Osteoblast (primary cell): ENCODE results near the gene MMD. TPM values are rescaled to one million over a fixed set of nuclear protein-coding genes. Genes with fewer than 3 reads are reported as not detected.

Source experiments
- DNase-seq: peaks from one replicate; pipeline ENCODE4 v3.0.0; 2011; ENCODE audit warnings: low spot score, mixed read lengths; ENCODE audit not compliant: insufficient read length; ENCODE audit errors: missing footprints
- H2AFZ ChIP-seq: 2 replicates; pipeline ENCODE4 v1.6.0; 2011; ENCODE audit warnings: mild to moderate bottlenecking, low read length
- H3K27ac ChIP-seq: 2 replicates; pipeline ENCODE4 v1.5.1; 2011; ENCODE audit warnings: mild to moderate bottlenecking, low read depth, low read length, moderate library complexity
- H3K27me3 ChIP-seq: 2 replicates; pipeline ENCODE4 v1.6.0; 2012; ENCODE audit warnings: mild to moderate bottlenecking, control low read depth, inconsistent platforms, low read length, moderate library complexity; ENCODE audit not compliant: insufficient read depth
- H3K36me3 ChIP-seq: 2 replicates; pipeline ENCODE4 v1.5.1; 2011; ENCODE audit warnings: mild to moderate bottlenecking, low read length, control low read depth, moderate library complexity; ENCODE audit not compliant: insufficient read depth
- H3K4me1 ChIP-seq: 2 replicates; pipeline ENCODE4 v1.5.1; 2011; ENCODE audit warnings: mild to moderate bottlenecking, low read length, control low read depth, moderate library complexity; ENCODE audit not compliant: insufficient read depth
- H3K4me2 ChIP-seq: 2 replicates; pipeline ENCODE4 v1.6.0; 2011; ENCODE audit warnings: mild to moderate bottlenecking, low read length; ENCODE audit not compliant: insufficient read depth
- H3K4me3 ChIP-seq: fragments of 200-600 bp; sonication (generic); 3 replicates; pipeline ENCODE4 v1.5.1; 2012; ENCODE audit warnings: mild to moderate bottlenecking, low read length, inconsistent platforms; ENCODE audit not compliant: insufficient read depth
- H3K79me2 ChIP-seq: 2 replicates; pipeline ENCODE4 v1.6.0; 2012; ENCODE audit warnings: mild to moderate bottlenecking, low read length, control low read depth, inconsistent platforms; ENCODE audit not compliant: insufficient read depth
- H3K9me3 ChIP-seq: 2 replicates; pipeline ENCODE4 v1.5.1; 2011; ENCODE audit warnings: low read depth, low read length, control low read depth
- H4K20me1 ChIP-seq: 2 replicates; pipeline ENCODE4 v1.6.0; 2012; ENCODE audit warnings: mild to moderate bottlenecking, low read length, control low read depth; ENCODE audit not compliant: insufficient read depth
- CTCF ChIP-seq: IDR thresholded peaks from 2 replicates; pipeline ENCODE4 v1.5.1; 2011; ENCODE audit warnings: mild to moderate bottlenecking, low read depth, low read length, moderate library complexity; ENCODE audit errors: extremely low read depth
- total RNA-seq: library from RNA; depleted of rRNA; stranded (reverse); fragments of >200 nt; gene quantifications from 2 replicates; pipeline ENCODE4 v1.2.3, GENCODE V29; 2012

The MMD gene
- total RNA-seq, 1 donor, result 6.5 TPM

GRCh38 chr17:55360971-55361370, 60.7 kb downstream of the MMD start:
- H4K20me1 ChIP-seq, result no peaks in the 10 kb centered on the region

GRCh38 chr17:55356434-55357328, 65.0 kb downstream of the MMD start:
- Histone ChIP-seq H3K79me2 (no peaks in the 10 kb centered on the region), H3K27ac (no peak overlapping the region), H3K9me3 (no peaks in the 10 kb centered on the region), H3K4me3 (no peak overlapping the region), H3K4me2 (no peak overlapping the region), H3K27me3 (peaks cover 9% of the 10 kb centered on the region), H3K36me3 (no peaks in the 10 kb centered on the region), H3K4me1 (no peaks in the 10 kb centered on the region), H2AFZ (no peak overlapping the region), H4K20me1 (no peaks in the 10 kb centered on the region)
- DNase-seq, result peak; percentile 88
- peak; percentile 83 for TF ChIP-seq CTCF

More at GRCh38 chr17:55360971-55361370, 60.7 kb downstream of the MMD start:
- Histone ChIP-seq H3K27ac (no peak overlapping the region), H3K9me3 (no peaks in the 10 kb centered on the region), H3K27me3 (peaks cover 8% of the 10 kb centered on the region), H3K79me2 (no peaks in the 10 kb centered on the region), H3K4me2 (no peak overlapping the region), H3K36me3 (no peaks in the 10 kb centered on the region), H3K4me1 (no peaks in the 10 kb centered on the region), H3K4me3 (no peak overlapping the region), H2AFZ (no peak overlapping the region)
- no peak for TF ChIP-seq CTCF
- DNase-seq, result no peak

GRCh38 chr17:55354941-55355340, 66.7 kb downstream of the MMD start:
- no peaks in the 10 kb centered on the region for H3K9me3 ChIP-seq
- H4K20me1 ChIP-seq, result no peaks in the 10 kb centered on the region
- H2AFZ ChIP-seq, result no peak overlapping the region
- H3K27ac ChIP-seq, result no peak overlapping the region
- no peak overlapping the region for H3K4me2 ChIP-seq
- no peak for DNase-seq
- H3K4me3 ChIP-seq, result no peak overlapping the region
- peaks cover 9% of the 10 kb centered on the region for H3K27me3 ChIP-seq
- no peak for TF ChIP-seq CTCF
- H3K79me2 ChIP-seq, result no peaks in the 10 kb centered on the region
- no peaks in the 10 kb centered on the region for H3K36me3 ChIP-seq
- H3K4me1 ChIP-seq, result no peaks in the 10 kb centered on the region

- H3K27ac ChIP-seq, result no peak overlapping the region
- H3K4me1 ChIP-seq, result no peaks in the 10 kb centered on the region
- peaks cover 9% of the 10 kb centered on the region for H3K27me3 ChIP-seq
- TF ChIP-seq CTCF, result no peak
- H3K4me2 ChIP-seq, result no peak overlapping the region
- no peak overlapping the region for H3K4me3 ChIP-seq
- H3K9me3 ChIP-seq, result no peaks in the 10 kb centered on the region
- no peak for DNase-seq
- H3K36me3 ChIP-seq, result no peaks in the 10 kb centered on the region
- H2AFZ ChIP-seq, result no peak overlapping the region
- H4K20me1 ChIP-seq, result no peaks in the 10 kb centered on the region
- no peaks in the 10 kb centered on the region for H3K79me2 ChIP-seq
Observed at GRCh38 chr17:55354010-55354409, 67.6 kb downstream of the MMD start.
